BE2C (cell line): ENCODE measurements around the gene DNAH14.
"Not testable (repeated sequence)": the region's sequence is repeated elsewhere in the genome, so short reads cannot be mapped to it uniquely, and the experiment has no call there.

Experiments
- DNase-seq: peaks from one replicate; pipeline ENCODE4 v3.0.0-alpha.2; 2020
- H3K27me3 ChIP-seq: fragments of 250-450 bp; sonication (Bioruptor Pico); 2 replicates; pipeline ENCODE4 v1.5.1; 2020; ENCODE audit warnings: mild to moderate bottlenecking
- H3K36me3 ChIP-seq: fragments of 250-450 bp; sonication (Bioruptor Pico); 2 replicates; pipeline ENCODE4 v1.5.1; 2020; ENCODE audit warnings: mild to moderate bottlenecking
- H3K4me1 ChIP-seq: fragments of 250-450 bp; sonication (Bioruptor Pico); 2 replicates; pipeline ENCODE4 v1.5.1; 2020
- H3K4me3 ChIP-seq: 2 replicates; pipeline ENCODE4 v1.5.1; 2011; ENCODE audit warnings: low read depth, low read length
- H3K9me3 ChIP-seq: fragments of 250-450 bp; sonication (Bioruptor Pico); 2 replicates; pipeline ENCODE4 v1.5.1; 2020
- TF ChIP-seq, protein P1 (sequence below): IDR thresholded peaks from 2 replicates; pipeline ENCODE4 v1.5.1; 2012; ENCODE audit warnings: mild to moderate bottlenecking, low read depth, low read length

The DNAH14 gene

DNA sequence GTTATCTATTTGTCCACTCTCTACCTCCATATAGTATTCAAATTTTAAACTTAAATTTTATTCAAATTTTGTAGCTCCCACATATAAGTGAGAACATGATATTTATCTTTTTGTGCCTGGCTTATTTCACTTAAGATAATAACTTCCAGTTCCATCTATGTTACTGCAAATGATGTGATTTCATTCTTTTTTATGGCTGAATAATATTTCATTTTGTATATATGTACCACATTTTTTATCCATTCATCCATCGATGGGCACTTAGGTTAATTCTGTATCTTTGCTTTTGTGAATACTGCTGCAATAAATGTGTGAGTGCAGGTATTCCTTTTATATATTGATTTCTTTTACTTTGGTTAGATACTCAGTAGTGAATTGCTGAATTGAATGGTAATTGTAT, 2.1 kb downstream of the DNAH14 start:
- no peaks in the 10 kb centered on the region for H3K9me3 ChIP-seq

DNA sequence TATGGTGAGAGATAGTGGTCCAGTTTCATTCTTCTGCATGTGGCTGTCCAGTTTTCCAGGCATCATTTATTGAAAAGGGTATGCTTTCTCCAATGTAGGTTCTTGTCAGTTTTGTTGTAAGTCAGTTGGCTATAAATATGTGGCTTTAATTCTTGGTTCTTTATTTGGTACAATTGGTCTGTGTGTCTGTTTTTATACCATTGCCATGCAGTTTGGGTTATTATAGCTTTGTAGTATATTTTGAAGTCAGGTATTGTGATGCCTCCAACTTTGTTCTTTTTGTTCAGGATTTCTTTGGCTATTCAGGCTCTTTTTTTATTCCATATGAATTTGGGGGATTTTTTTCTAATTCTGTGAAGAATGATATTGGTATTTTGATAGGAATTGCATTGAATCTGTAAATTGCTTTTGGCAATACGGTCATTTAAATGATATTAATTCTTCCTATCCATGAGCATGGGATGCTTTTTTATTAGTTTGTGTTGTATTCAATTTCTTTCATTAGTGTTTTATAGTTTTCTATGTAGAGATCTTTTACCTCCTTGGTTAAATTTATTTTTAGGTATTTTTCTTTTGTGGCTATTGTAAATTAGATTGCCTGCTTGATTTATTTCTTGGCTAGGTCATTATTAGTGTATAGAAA, 3.3 kb downstream of the DNAH14 start:
- no peak overlapping the region for H3K4me3 ChIP-seq
- H3K4me1 ChIP-seq: no peaks in the 10 kb centered on the region
- H3K9me3 ChIP-seq: no peaks in the 10 kb centered on the region
- DNase-seq: no peak
- no peaks in the 10 kb centered on the region for H3K36me3 ChIP-seq
- TF ChIP-seq, protein P1, sequence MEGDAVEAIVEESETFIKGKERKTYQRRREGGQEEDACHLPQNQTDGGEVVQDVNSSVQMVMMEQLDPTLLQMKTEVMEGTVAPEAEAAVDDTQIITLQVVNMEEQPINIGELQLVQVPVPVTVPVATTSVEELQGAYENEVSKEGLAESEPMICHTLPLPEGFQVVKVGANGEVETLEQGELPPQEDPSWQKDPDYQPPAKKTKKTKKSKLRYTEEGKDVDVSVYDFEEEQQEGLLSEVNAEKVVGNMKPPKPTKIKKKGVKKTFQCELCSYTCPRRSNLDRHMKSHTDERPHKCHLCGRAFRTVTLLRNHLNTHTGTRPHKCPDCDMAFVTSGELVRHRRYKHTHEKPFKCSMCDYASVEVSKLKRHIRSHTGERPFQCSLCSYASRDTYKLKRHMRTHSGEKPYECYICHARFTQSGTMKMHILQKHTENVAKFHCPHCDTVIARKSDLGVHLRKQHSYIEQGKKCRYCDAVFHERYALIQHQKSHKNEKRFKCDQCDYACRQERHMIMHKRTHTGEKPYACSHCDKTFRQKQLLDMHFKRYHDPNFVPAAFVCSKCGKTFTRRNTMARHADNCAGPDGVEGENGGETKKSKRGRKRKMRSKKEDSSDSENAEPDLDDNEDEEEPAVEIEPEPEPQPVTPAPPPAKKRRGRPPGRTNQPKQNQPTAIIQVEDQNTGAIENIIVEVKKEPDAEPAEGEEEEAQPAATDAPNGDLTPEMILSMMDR: no peak
- H3K27me3 ChIP-seq: no peaks in the 10 kb centered on the region

More for the DNA sequence above, 2.1 kb downstream of the DNAH14 start:
- H3K27me3 ChIP-seq: no peaks in the 10 kb centered on the region
- H3K4me1 ChIP-seq: no peaks in the 10 kb centered on the region
- H3K36me3 ChIP-seq: no peaks in the 10 kb centered on the region
- no peak for DNase-seq
- TF ChIP-seq, protein P1: no peak
- H3K4me3 ChIP-seq: no peak overlapping the region

DNA sequence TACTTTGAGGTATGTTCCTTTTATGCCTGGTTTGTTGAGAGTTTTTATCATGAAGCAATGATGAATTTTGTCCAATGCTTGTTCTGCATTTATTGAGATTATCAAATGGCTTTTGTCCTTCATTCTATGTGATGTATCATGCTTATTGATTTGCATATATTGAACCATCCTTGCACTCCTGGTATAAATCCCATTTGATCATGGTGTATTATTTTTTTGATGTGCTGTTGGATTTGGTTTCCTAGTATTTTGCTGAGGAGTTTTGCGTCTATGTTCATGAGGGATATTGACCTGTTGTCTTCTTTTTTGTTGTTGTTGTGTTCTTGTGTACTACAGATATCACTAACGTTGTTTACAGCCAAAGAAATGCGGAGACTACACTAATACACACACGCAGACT, 4.1 kb downstream of the DNAH14 start:
- no peak for DNase-seq
- no peaks in the 10 kb centered on the region for H3K27me3 ChIP-seq
- TF ChIP-seq, protein P1: no peak
- no peaks in the 10 kb centered on the region for H3K4me1 ChIP-seq
- H3K36me3 ChIP-seq: no peaks in the 10 kb centered on the region
- H3K4me3 ChIP-seq: no peak overlapping the region
- H3K9me3 ChIP-seq: no peaks in the 10 kb centered on the region

DNA sequence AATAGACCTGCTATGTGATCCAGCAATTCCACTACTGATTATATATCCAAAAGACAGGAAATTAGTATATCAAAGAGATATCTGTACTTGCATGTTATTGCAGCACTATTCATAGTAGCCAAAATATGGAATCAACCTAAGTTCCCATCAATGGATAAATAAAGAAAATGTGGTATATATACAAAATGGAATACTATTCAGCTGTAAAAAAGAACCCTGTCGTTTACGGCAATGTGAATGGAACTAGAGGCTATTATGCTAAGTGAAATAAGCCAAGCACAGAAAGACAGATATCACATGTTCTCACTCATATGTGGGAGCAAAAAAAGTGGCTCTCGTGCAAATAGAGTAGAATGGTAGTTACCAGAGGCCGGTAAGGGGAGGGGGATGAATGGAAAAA, 9.2 kb downstream of the DNAH14 start:
- no peak overlapping the region for H3K4me3 ChIP-seq
- H3K27me3 ChIP-seq: no peaks in the 10 kb centered on the region
- DNase-seq: no peak
- H3K36me3 ChIP-seq: no peaks in the 10 kb centered on the region
- no peaks in the 10 kb centered on the region for H3K4me1 ChIP-seq
- no peaks in the 10 kb centered on the region for H3K9me3 ChIP-seq
- TF ChIP-seq, protein P1: no peak

DNA sequence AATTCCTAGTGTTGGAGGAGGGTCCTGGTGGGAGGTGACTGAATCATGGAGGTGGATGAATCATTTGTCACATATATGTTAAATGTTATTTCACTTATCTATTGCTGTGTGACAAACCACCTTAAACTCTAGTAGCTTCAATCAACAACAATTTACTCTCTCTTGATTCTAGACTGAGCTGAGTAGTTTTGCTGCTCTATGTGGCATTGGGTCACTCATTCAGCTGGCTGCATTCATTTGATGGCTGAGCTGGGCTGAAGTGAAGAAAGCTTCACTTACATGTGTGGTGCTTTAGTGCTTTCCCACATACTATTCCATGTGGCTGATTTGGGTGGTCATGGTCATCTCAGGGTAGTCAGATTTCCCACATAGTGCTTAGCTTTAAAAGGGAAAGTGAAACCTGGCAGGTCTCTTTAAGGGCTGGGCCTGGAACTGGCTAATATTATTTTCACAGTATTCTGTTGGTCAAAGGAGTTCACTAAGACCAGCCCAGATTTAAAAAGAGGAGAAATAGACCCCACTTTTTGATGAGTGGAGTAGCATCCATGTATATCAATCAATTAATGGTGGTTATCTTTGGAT, 10.5 kb downstream of the DNAH14 start:
- H3K9me3 ChIP-seq: no peaks in the 10 kb centered on the region; the same call in 1 of the 2 replicates
- TF ChIP-seq, protein P1: no peak
- H3K27me3 ChIP-seq: no peaks in the 10 kb centered on the region
- H3K36me3 ChIP-seq: no peaks in the 10 kb centered on the region
- H3K4me3 ChIP-seq: no peak overlapping the region
- H3K4me1 ChIP-seq: no peaks in the 10 kb centered on the region
- DNase-seq: no peak

DNA sequence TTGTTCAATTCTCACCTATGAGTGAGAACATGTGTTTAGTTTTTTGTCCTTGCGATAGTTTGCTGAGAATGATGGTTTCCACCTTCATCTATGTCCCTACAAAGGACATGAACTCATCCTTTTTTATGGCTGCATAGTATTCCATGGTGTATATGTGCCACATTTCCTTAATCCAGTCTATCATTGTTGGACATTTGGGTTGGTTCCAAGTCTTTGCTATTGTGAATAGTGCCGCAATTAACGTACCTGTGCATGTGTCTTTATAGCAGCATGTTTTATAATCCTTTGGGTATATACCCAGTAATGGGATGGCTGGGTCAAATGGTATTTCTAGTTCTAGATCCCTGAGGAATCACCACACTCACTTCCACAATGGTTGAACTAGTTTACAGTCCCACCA, 11.3 kb downstream of the DNAH14 start:
- not testable (repeated sequence) for H3K4me1 ChIP-seq, H3K27me3 ChIP-seq, H3K4me3 ChIP-seq, DNase-seq, H3K36me3 ChIP-seq, H3K9me3 ChIP-seq
